Measurements from ENCODE around the gene PSMF1.
"Not testable (repeated sequence)": the region's sequence is repeated elsewhere in the genome, so short reads cannot be mapped to it uniquely, and the experiment has no call there.

The PSMF1 gene

DNA sequence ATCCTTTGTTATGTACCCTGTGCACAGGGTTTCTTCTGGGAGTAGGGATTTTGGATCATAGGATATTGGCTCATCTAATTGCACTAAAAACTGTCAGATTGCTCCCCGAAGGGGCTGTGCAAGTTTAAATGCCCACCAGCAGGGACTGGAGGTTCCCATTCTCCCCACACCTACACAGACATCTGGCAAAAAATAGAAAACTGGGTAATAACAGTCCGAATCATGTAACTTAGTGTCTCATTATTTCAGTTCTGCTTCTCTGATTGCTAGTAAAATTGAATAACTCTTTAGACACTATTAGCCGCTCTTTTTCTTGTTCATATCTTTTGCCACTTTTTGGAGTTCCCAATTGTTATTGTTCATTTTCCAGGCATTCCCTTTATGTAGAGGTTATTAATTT, 5.3 kb downstream of the PSMF1 start:
- DNase-seq = no peak

DNA sequence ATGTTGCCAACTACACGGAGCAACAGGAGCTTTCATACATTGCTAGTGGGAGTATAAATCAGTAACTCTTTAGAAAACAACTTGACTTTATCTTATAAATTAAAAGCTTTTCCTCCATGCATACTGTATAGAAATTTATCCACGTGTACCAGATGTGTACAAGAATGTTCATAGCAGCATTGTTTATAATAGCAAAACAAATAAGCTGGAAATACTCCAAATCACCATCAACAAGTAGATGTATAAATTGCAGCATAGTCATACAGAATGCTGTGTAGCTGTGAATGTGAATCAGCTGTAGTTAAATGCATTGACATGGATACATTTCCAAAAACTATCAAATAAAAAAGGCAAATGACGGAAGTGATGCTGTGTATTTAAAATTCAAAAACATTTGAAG, 6.0 kb downstream of the PSMF1 start:
- DNase-seq = no peak

DNA sequence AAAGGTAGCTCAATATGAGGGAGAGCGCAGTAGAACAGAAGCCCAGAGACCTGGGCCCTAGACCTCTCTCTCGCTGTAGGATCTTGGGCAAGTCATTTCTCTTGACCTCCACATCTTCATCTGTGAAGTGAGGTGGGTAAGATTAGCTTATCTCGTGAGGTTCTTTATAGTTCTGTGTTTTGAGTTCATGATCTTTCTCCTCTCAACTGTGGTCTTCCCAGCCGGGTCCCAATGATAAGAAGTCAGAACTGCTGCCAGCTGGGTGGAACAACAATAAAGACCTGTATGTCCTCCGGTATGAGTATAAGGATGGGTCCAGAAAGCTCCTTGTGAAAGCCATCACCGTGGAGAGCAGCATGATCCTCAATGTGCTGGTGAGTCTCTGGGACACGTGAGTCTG, 6.9 kb downstream of the PSMF1 start:
- no peak for DNase-seq

DNA sequence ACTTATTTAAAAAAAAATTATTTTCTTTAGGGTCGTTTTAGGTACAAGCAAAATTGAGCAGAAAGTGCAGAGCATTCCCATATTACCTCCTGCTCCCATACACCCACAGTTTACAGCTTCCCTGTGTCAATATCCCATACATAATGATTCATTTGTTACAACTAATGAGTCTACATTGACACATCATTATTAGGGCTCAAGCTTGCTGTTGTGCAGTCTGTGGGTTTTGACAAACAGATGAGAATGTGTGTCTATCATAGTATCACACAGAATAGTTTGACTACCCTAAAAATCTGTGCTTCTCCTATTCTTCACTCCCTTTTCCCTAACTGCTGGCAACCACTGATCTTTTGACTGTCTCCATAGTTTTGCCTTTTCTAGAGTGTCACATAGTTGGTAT, 9.4 kb downstream of the PSMF1 start:
- no peak for DNase-seq

- no peak for DNase-seq
Observed at GRCh38 chr20:1130058-1130694, 11.8 kb downstream of the PSMF1 start.

GRCh38 chr20:1130847-1131246, 12.4 kb downstream of the PSMF1 start:
- DNase-seq = no peak

- no peak for DNase-seq
Observed at GRCh38 chr20:1131354-1131753, 13.0 kb downstream of the PSMF1 start.

- DNase-seq = no peak
Observed at GRCh38 chr20:1134355-1134754, 16.0 kb downstream of the PSMF1 start.

DNA sequence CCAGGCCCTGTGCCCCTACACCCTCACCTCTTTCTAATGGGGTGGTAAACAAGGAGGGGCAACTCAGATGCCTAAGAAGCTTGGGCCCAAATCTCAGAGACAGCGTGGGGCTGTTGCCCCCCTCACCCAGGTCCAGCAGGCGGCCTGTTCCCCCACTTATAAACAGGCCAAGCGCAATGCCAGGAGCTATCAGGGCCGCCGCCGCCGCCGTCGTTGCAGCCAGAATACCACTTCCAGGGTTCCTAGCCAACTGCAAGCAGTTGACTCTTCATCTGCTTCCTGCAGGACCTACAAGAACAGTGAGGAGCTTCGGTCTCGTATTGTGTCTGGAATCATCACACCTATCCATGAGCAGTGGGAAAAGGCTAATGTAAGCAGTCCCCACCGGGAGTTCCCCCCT, 16.4 kb downstream of the PSMF1 start:
- DNase-seq = no peak

DNA sequence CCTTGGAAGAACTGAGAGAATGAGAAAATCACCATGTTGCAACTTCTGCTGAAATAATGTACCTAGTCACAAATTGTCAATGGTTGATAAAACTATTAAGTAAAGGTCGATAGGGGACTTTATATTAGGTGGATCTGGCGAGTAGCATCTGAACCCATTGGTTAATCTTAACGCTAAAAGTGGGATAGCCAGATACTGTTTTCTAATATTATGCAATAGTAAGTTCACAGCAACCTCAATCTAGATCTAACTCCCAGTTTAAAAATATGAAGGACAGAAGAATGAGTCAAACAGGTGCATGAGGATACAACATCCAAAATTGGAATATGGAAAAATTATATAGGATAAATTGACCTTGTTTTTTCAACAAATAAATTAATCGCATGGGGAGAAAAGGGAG, 18.8 kb downstream of the PSMF1 start:
- no peak for DNase-seq

DNA sequence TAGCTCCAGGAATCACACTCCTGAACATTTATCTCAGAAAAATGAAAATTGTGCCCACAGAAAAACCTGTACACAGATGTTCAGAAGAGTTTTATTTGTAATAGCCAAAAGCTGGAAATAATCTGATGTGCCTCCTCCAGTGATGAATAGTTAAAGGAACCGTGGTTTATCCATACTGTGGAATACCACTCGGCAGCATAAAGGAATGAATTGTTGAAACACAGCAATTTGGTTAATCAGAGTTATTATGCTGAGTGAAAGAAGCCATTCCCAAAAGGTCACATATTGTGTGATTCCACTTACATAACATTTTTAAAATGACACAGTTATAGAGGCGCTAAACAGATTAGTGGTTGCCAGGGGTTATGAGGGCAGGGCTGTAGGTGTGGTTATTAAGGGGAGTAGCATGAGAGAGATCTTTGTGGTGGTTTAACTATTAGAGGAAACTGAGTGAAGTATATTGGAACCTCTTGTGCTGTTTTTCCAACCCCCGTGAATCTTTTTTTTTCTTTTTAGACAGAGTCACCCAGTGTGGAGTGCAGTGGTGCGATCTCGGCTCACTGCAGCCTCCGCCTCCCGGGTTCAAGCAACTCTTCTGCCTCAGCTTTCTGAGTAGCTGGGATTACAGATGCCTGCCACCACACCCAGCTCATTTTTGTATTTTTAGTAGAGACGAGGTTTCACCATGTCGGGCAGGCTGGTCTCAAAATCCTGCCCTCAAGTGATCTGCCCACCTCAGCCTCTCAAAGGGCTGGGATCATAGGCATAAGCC, 26.2 kb downstream of the PSMF1 start:
- DNase-seq = no peak

- DNase-seq = no peak
Observed at GRCh38 chr20:1146957-1147356, 28.6 kb downstream of the PSMF1 start.

DNA sequence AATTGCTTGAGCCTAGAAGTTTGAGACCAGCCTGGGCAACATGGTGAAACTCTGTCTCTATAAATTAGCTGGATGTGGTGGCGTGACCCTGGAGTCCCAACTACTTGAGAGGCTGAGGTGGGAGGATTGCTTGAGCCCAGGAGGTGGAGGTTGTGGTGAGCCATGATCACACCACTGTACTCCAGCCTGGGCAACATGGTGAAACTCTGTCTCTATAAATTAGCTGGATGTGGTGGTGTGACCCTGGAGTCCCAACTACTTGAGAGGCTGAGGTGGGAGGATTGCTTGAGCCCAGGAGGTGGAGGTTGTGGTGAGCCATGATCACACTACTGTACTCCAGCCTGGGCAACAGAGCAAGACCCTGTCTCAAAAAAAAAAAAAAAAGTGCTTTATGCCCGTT, 31.4 kb downstream of the PSMF1 start:
- not testable (repeated sequence) for DNase-seq

GRCh38 chr20:1150218-1150617, 31.8 kb downstream of the PSMF1 start:
- no peak for DNase-seq

DNA sequence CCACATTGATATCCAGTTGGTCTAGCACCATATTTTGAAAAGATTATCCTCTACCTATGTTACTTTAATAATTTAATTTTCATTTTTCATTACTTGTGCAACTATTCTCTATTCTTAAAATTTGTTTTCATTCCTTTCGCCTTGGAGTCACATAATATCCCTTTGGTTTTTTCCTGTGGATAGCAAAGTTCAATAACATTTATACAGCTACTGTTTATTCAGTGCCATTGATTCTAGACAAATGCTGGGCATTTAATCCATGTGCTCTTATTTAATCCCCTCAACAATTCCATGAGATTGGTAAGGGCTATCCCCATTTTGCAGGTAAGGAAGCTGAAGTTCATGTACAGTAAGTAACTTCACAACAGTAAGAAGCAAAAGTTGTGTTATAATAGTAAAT, 32.6 kb downstream of the PSMF1 start:
- DNase-seq = no peak

DNA sequence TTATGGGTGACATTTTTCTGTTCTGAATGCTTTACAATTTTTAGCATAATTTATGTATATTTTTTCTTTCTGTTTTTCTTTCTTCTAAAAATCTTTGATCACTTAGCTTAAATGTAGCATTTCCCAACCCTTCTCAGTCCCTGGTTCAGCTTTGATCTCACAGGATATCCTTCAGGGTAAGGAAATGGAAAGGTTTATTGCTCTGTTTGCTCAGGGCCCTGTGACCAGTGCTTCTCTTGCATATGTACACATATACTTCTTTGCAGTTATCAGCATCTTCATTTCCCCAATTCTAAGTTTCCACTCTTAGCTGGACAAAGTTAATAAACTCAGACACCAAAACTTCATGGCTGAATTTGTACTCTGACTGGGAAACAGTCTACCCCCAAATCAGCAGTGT, 35.8 kb downstream of the PSMF1 start:
- DNase-seq = no peak

GRCh38 chr20:1154691-1155090, 36.3 kb downstream of the PSMF1 start:
- DNase-seq = no peak

GRCh38 chr20:1155342-1155741, 36.9 kb downstream of the PSMF1 start:
- DNase-seq = no peak

GRCh38 chr20:1160496-1160895, 42.1 kb downstream of the PSMF1 start:
- DNase-seq = no peak

- no peak for DNase-seq
Observed at GRCh38 chr20:1160991-1161390, 42.6 kb downstream of the PSMF1 start.

GRCh38 chr20:1163105-1163504, 44.7 kb downstream of the PSMF1 start:
- DNase-seq = no peak

GRCh38 chr20:1163653-1164052, 45.3 kb downstream of the PSMF1 start:
- DNase-seq = no peak

DNA sequence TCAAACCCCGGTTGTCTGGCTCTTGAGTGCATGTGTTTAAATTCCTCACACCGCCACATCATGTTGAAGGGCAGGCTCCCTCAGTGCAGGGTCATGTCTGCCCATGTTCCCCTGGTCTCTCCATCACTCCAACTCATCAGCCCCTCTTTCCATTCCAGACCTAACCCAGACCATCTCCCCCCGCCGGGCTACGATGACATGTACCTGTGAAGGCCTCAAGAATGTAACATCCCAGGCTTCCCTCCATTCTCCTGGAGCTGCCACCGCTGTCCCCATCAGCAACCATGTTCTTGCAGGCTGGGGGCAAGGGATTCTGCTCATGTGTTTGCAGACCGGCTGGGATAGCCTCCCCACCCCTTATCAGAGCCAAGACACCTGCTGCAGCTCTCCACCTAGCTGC, 46.5 kb downstream of the PSMF1 start:
- no peak for DNase-seq

DNA sequence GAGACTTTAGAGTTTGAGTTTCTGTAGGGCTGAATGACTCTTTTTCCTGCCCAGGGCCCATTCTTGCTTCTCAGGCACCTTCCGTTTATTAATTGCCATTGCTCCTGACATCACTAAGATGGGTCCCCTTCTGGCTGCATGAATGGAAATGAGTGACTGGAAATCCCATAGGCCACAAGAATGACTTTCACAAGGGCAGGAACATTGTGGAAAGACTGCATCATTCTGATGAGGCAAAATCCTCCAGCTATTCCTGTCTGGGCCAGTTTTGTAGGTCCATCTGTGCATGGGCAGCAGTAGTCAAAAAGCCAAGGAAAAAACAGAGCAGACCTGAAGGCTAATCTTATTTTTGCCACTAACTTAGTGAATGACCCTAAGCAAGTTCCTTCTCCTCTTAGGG, 47.1 kb downstream of the PSMF1 start:
- DNase-seq = no peak

GRCh38 chr20:1165941-1166340, 47.5 kb downstream of the PSMF1 start:
- DNase-seq = no peak

Data from NCI-H1092 treated with DMSO at 0.1 percent for 48 hours (cell line).